ENCODE measurements around the gene MNDA. TPM values are rescaled to one million over a fixed set of nuclear protein-coding genes. Genes with fewer than 3 reads are reported as not detected.
"Not testable (repeated sequence)": the region's sequence is repeated elsewhere in the genome, so short reads cannot be mapped to it uniquely, and the experiment has no call there.

The MNDA gene
- total RNA-seq, 2 donors from 2014 or later = 3.0 to 3.1 TPM

DNA sequence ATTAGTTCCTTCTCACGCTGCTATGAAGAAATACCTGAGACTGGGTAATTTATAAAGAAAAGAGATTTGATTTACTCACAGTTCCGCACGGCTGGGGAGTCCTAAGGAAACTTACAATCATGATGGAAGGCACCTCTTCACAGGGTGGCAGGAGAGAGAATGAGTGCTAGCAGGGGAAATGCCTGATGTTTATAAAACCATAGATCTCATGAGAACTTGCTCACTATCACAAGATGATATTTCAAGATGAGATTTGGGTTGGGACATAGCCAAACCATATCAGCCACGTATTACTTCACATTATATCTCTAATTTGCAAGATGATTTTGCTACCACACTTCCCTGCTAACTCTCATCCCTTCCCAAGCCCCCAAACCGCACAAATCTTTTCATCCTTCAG is 9.1 kb downstream of the MNDA start:
- intact Hi-C loops (cut with DNase I) = no loop called here
- H3K27me3 ChIP-seq = no peaks in the 10 kb centered on the region
- no peaks in the 10 kb centered on the region for H3K4me1 ChIP-seq
- no peaks in the 10 kb centered on the region for H3K36me3 ChIP-seq (replicated peaks in 1 of 2; ENCODE audit: insufficient read depth in 1 of 2, low read depth in 2 of 2)
- ATAC-seq = no peak
- H3K4me3 ChIP-seq = no peak overlapping the region
- 46 to 49% methylated on average over 5 of the region's 5 CpGs for WGBS, 2 donors
- TF ChIP-seq POLR2A (IDR thresholded peaks at IDR 0.05) = no peak
- TF ChIP-seq, protein P1, sequence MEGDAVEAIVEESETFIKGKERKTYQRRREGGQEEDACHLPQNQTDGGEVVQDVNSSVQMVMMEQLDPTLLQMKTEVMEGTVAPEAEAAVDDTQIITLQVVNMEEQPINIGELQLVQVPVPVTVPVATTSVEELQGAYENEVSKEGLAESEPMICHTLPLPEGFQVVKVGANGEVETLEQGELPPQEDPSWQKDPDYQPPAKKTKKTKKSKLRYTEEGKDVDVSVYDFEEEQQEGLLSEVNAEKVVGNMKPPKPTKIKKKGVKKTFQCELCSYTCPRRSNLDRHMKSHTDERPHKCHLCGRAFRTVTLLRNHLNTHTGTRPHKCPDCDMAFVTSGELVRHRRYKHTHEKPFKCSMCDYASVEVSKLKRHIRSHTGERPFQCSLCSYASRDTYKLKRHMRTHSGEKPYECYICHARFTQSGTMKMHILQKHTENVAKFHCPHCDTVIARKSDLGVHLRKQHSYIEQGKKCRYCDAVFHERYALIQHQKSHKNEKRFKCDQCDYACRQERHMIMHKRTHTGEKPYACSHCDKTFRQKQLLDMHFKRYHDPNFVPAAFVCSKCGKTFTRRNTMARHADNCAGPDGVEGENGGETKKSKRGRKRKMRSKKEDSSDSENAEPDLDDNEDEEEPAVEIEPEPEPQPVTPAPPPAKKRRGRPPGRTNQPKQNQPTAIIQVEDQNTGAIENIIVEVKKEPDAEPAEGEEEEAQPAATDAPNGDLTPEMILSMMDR (IDR thresholded peaks at IDR 0.05) = no peak
- H3K9me3 ChIP-seq = peaks cover 0 to 6% (median 0%) of the 10 kb centered on the region in 3 donors
- no peak overlapping the region for H3K27ac ChIP-seq
- no peak for DNase-seq

DNA sequence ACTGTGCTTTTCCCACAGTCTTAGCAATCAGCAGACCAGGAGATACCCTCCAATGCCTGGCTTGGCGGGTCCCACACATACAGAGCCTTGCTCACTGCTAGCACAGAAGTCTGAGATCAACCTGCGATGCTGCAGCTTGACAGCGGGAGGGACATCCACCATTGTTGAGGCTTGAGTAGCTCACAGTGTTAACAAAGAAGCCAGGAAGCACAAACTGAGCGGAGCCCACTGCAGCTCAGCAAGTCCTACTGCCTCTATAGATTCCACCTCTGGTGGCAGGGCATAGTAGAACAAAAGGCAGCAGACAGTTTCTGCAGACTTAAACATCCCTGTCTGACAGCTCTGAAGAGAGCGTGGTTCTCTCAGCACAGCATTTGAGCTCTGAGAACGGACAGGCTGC is 33.4 kb downstream of the MNDA start:
- intact Hi-C loops (cut with DNase I) = no loop called here
- DNase-seq (no peak), ATAC-seq (no peak)
- H3K27ac ChIP-seq = no peak overlapping the region
- H3K27me3 ChIP-seq = no peaks in the 10 kb centered on the region
- no peaks in the 10 kb centered on the region for H3K4me1 ChIP-seq
- WGBS, 2 donors = 39 to 70% methylated on average over 2 to 6 of the region's 6 CpGs
- H3K9me3 ChIP-seq = no peaks in the 10 kb centered on the region
- H3K36me3 ChIP-seq (replicated peaks in 1 of 2; ENCODE audit: insufficient read depth in 1 of 2, low read depth in 2 of 2) = no peaks in the 10 kb centered on the region
- TF ChIP-seq, protein P1 (IDR thresholded peaks at IDR 0.05) = no peak
- no peak for TF ChIP-seq POLR2A (IDR thresholded peaks at IDR 0.05)
- no peak overlapping the region for H3K4me3 ChIP-seq

DNA sequence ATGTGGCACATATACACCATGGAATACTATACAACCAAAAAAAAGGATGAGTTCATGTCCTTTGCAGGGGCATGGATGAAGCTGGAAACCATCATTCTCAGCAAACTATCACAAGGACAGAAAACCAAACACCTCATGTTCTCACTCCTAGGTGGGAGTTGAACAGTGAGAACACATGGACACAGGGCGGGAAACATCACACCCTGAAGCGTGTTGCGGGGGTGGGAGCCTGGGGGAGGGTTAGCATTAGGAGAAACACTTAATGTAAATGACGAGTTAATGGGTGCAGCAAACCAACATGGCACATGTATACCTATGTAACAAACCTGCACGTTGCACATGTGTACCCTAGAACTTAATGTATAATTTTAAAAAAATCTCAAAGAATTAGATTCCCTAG is 39.3 kb downstream of the MNDA start:
- DNase-seq; intact Hi-C loops (cut with DNase I); H3K9me3 ChIP-seq; H3K4me1 ChIP-seq; H3K27me3 ChIP-seq; H3K36me3 ChIP-seq (replicated peaks in 1 of 2; ENCODE audit: insufficient read depth in 1 of 2, low read depth in 2 of 2); H3K27ac ChIP-seq; ATAC-seq; H3K4me3 ChIP-seq: not testable (repeated sequence)
- 79 to 81% methylated on average over 5 of the region's 5 CpGs for WGBS, 2 donors

DNA sequence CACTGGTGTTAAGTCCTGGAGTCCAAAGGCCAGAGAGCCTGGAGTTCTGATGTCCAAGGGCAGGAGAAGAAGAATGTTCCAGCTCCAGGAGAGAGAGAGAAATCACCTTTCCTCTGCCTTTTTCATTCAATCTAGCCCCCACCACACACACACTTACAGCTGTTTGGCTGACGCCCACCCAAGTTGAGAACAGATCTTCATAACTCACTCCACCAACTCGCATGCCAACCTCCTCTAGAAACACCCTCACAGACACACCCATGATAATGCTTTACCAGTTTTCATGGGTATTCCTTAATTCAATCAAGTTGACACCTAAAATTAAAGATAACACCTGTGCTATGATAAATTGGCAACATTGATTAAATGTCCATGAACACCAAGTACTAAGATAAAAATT is 42.0 kb downstream of the MNDA start:
- 28 to 58% methylated on average over 2 of the region's 2 CpGs for WGBS, 2 donors
- DNase-seq = no peak

DNA sequence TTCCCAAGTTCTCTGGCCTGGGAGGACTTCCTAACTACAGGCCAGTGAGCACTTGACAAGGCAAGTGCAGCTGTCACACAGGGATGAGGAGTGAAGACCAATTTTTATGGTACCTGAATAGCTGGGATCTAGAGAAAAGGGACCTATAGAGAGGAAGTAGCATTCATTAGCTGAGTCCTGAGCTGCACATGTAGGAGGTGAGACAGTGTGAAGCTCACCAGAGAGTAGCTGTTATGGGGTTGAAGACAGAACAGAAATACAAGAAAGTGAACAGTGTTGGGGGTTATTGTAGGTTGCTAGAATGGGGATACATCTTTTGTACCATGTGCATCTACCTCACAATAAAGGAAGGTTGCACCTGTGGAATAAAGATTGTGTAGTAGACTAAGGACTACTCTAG is 62.5 kb downstream of the MNDA start:
- no peak for TF ChIP-seq POLR2A (IDR thresholded peaks at IDR 0.05)
- TF ChIP-seq, protein P1 (IDR thresholded peaks at IDR 0.05) = no peak
- DNase-seq = no peak
- no peaks in the 10 kb centered on the region for H3K4me1 ChIP-seq
- no peaks in the 10 kb centered on the region for H3K9me3 ChIP-seq
- H3K4me3 ChIP-seq = no peak overlapping the region
- intact Hi-C loops (cut with DNase I) = no loop called here
- H3K27ac ChIP-seq = no peak overlapping the region
- no peaks in the 10 kb centered on the region for H3K27me3 ChIP-seq
- no peak for ATAC-seq
- H3K36me3 ChIP-seq (replicated peaks in 1 of 2; ENCODE audit: insufficient read depth in 1 of 2, low read depth in 2 of 2) = no peaks in the 10 kb centered on the region

More for the DNA sequence above, 42.0 kb downstream of the MNDA start:
- Histone ChIP-seq H3K27me3 (no peaks in the 10 kb centered on the region), H3K9me3 (no peaks in the 10 kb centered on the region), H3K4me3 (no peak overlapping the region), H3K36me3 (replicated peaks in 1 of 2; ENCODE audit: insufficient read depth in 1 of 2, low read depth in 2 of 2) (no peaks in the 10 kb centered on the region), H3K4me1 (no peaks in the 10 kb centered on the region), H3K27ac (no peak overlapping the region)
- intact Hi-C loops (cut with DNase I) = no loop called here
- TF ChIP-seq, protein P1 (IDR thresholded peaks at IDR 0.05) = no peak
- no peak for TF ChIP-seq POLR2A (IDR thresholded peaks at IDR 0.05)
- ATAC-seq = no peak
